SK-N-SH (cell line): ENCODE measurements around the gene RFX1. TPM values are rescaled to one million over a fixed set of nuclear protein-coding genes. Genes with fewer than 3 reads are reported as not detected.

Experiments
- CTCF ChIA-PET: fragments of 300-600, 350-600 bp; formaldehyde crosslinking; extraction: SDS; loops from one replicate; lab custom pipeline; 2021; lab: Yijun Ruan, JAX
- POLR2A ChIA-PET: fragments of 350-600 bp; sonication (Branson Sonifier 250); formaldehyde crosslinking; extraction: SDS; loops from one replicate; lab custom pipeline; 2020; ENCODE audit warnings: antibody characterized with exemption, inconsistent platforms; lab: Yijun Ruan, JAX
- DNase-seq: peaks from one replicate; pipeline ENCODE4 v3.0.0; 2012
- H2AFZ ChIP-seq: fragments of 200-600 bp; sonication (generic); 2 replicates; pipeline ENCODE4 v1.8.1; 2016; ENCODE audit warnings: antibody characterized with exemption, mild to moderate bottlenecking, low read depth
- H3F3A ChIP-seq: fragments of 200-600 bp; sonication (generic); replicated peaks from 2 replicates; pipeline ENCODE3; 2016; ENCODE audit warnings: antibody characterized with exemption, mild to moderate bottlenecking; ENCODE audit not compliant: insufficient read depth
- H3K27ac ChIP-seq, 2 experiments: fragments of 200-500 bp in 1 of 2; fragments of 200-600 bp in 1 of 2; sonication (Bioruptor generic) in 1 of 2; sonication (generic), shearing (Covaris generic) in 1 of 2; 2 replicates each; pipeline versions ENCODE4 v1.5.1 to v1.6.1; 2014 to 2016; ENCODE audit warnings: low read depth in 2 of 2, inconsistent platforms in 1 of 2, low read length in 1 of 2, mild to moderate bottlenecking in 1 of 2, mixed read lengths in 1 of 2
- H3K27me3 ChIP-seq: fragments of 200-600 bp; sonication (generic), shearing (Covaris generic); 2 replicates; pipeline ENCODE4 v1.6.1; 2016; ENCODE audit warnings: mixed run types; ENCODE audit not compliant: insufficient read depth
- H3K36me3 ChIP-seq, 2 experiments: fragments of 200-500 bp in 1 of 2; fragments of 200-600 bp in 1 of 2; sonication (Bioruptor generic) in 1 of 2; sonication (generic) in 1 of 2; replicated peaks in 1 of 2; 2 replicates each; pipeline versions ENCODE3 to v1.5.1; 2014 to 2016; ENCODE audit warnings: low read length in 1 of 2, mild to moderate bottlenecking in 1 of 2; ENCODE audit not compliant: insufficient read depth in 2 of 2, control insufficient read depth in 1 of 2
- H3K4me1 ChIP-seq, 2 experiments: fragments of 200-500 bp in 1 of 2; fragments of 200-600 bp in 1 of 2; sonication (Bioruptor generic) in 1 of 2; sonication (generic), shearing (Covaris generic) in 1 of 2; 2 replicates each; pipeline versions ENCODE4 v1.5.1 to v1.6.1; 2014 to 2016; ENCODE audit warnings: low read depth in 1 of 2, low read length in 1 of 2, mixed run types in 1 of 2; ENCODE audit not compliant: insufficient read depth in 2 of 2, control insufficient read depth in 1 of 2
- H3K4me2 ChIP-seq: fragments of 200-600 bp; sonication (generic), shearing (Covaris generic); 2 replicates; pipeline ENCODE4 v1.6.1; 2017; ENCODE audit warnings: mixed run types
- H3K4me3 ChIP-seq, 2 experiments: fragments of 200-500 bp in 1 of 2; fragments of 200-600 bp in 1 of 2; sonication (Bioruptor generic) in 1 of 2; sonication (generic), shearing (Covaris generic) in 1 of 2; 2 replicates each; pipeline versions ENCODE4 v1.5.1 to v1.8.1; 2014 to 2016; ENCODE audit warnings: low read depth in 2 of 2, inconsistent platforms in 1 of 2, low read length in 1 of 2, mild to moderate bottlenecking in 1 of 2, mixed read lengths in 1 of 2, moderate library complexity in 1 of 2
- H3K79me2 ChIP-seq: fragments of 200-600 bp; sonication (generic); 2 replicates; pipeline ENCODE4 v1.8.1; 2017; ENCODE audit warnings: mild to moderate bottlenecking; ENCODE audit not compliant: insufficient read depth
- H3K9ac ChIP-seq: fragments of 200-600 bp; sonication (generic); 2 replicates; pipeline ENCODE4 v1.6.1; 2017; ENCODE audit warnings: mixed run types
- H3K9me2 ChIP-seq: fragments of 200-600 bp; sonication (generic); 2 replicates; pipeline ENCODE4 v1.6.1; 2017; ENCODE audit warnings: mixed run types
- H3K9me3 ChIP-seq: fragments of 200-600 bp; sonication (generic); 2 replicates; pipeline ENCODE4 v1.6.1; 2017; ENCODE audit warnings: mixed run types, mild to moderate bottlenecking, moderate library complexity
- H4K20me1 ChIP-seq: fragments of 200-600 bp; sonication (generic); 2 replicates; pipeline ENCODE4 v1.6.1; 2017; ENCODE audit warnings: mild to moderate bottlenecking, mixed run types; ENCODE audit not compliant: insufficient read depth
- CTCF ChIP-seq: fragments of 200-600 bp; sonication (generic); IDR thresholded peaks from 2 replicates; pipeline ENCODE4 v1.6.1; 2017; ENCODE audit warnings: antibody characterized with exemption, mild to moderate bottlenecking, moderate library complexity
- ELF1 ChIP-seq: IDR thresholded peaks from 2 replicates; pipeline ENCODE4 v1.4.0; 2012
- IRF3 ChIP-seq: fragments of 150-350 bp; IDR thresholded peaks from 2 replicates; pipeline ENCODE4 v1.6.1; 2016; ENCODE audit warnings: mild to moderate bottlenecking, low read depth, low read length
- JUND ChIP-seq: IDR thresholded peaks from 2 replicates; pipeline ENCODE4 v1.4.0; 2012
- MAX ChIP-seq: IDR thresholded peaks from 2 replicates; pipeline ENCODE4 v1.4.0; 2012; ENCODE audit warnings: low read depth
- MXI1 ChIP-seq: IDR thresholded peaks from 2 replicates; pipeline ENCODE4 v1.6.1; 2012; ENCODE audit warnings: mild to moderate bottlenecking, low read depth, low read length, improper control_type of control experiment
- REST ChIP-seq: IDR thresholded peaks from 2 replicates; pipeline ENCODE4 v1.6.1; 2012; ENCODE audit warnings: mild to moderate bottlenecking, low read depth, low read length, moderate library complexity
- RFX5 ChIP-seq: IDR thresholded peaks from 2 replicates; pipeline ENCODE4 v1.6.1; 2012; ENCODE audit warnings: mild to moderate bottlenecking, improper control_type of control experiment, low read length
- SIN3A ChIP-seq: IDR thresholded peaks from 2 replicates; pipeline ENCODE4 v1.6.1; 2012; ENCODE audit warnings: low read depth, mild to moderate bottlenecking, low read length, moderate library complexity, borderline replicate concordance
- YY1 ChIP-seq: IDR thresholded peaks from 2 replicates; pipeline ENCODE4 v1.4.0; 2012; ENCODE audit warnings: low read depth, mild to moderate bottlenecking
- WGBS: methylation state at CpG from one replicate; pipeline ENCODE4 v1.1.6; 2017; ENCODE audit warnings: low lambda C conversion rate; 5-methylcytosine and 5-hydroxymethylcytosine counted together
- polyA plus RNA-seq, 3 experiments: library from polyadenylated mRNA; depleted of rRNA; stranded (reverse); fragments of >200 nt; gene quantifications; 2 replicates each; pipeline ENCODE4 v1.2.3, GENCODE V29; 2012

Gene RFX1
- polyA plus RNA-seq, 1 of the 3 experiments (the other 2 are of a cell fraction) = 1.5 TPM

DNA sequence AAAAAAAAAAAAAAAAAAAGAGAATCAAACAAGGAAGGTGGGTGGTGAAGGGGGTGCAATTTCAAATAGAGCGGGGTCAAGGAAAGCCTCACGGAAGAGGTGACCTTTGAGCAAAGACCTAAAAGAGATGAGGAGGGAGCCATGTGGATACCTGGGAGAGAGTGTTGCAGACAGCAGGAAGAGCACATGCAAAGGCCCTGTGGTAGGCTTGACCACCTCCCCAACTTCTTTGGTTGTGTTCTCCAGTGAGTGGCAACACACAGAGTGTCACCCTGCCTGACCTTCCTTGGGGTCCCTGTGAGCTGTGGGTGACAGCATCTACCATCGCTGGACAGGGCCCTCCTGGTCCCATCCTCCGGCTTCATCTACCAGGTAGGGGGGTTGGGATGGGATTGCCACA, 44.4 kb upstream of the RFX1 start:
- POLR2A ChIA-PET = interaction anchor here (0.7 kb wide), 1 partner anchor 27 kb away, joined by 6 read pairs; no protein-coding TSS in a partner anchor
- Histone ChIP-seq H3K27me3 (no peaks in the 10 kb centered on the region), H3K4me1 (no peaks in the 10 kb centered on the region), H3K9me2 (no peaks in the 10 kb centered on the region), H3K79me2 (no peaks in the 10 kb centered on the region), H2AFZ (no peak overlapping the region), H3K27ac (no peak overlapping the region), H3F3A (no peaks in the 10 kb centered on the region)
- no peak for DNase-seq
- TF ChIP-seq MXI1 = no peak
- no peak for TF ChIP-seq SIN3A
- no peak for TF ChIP-seq YY1
- no peak for TF ChIP-seq REST
- no peak for TF ChIP-seq IRF3
- no peak for TF ChIP-seq JUND
- TF ChIP-seq MAX = no peak
- TF ChIP-seq CTCF = no peak
- no peak for TF ChIP-seq ELF1
- TF ChIP-seq RFX5 = no peak
- TF ChIP-seq, all 33 proteins: peak for 0
- Histone ChIP-seq H3K4me2 (no peak overlapping the region), H3K9ac (no peak overlapping the region), H3K9me3 (no peaks in the 10 kb centered on the region), H3K36me3 (no peaks in the 10 kb centered on the region), H3K4me3 (no peak overlapping the region), H4K20me1 (no peaks in the 10 kb centered on the region)
- 96% methylated on average over 4 of the region's 4 CpGs for WGBS
- CTCF ChIA-PET = interaction anchor here (1.2 to 4.5 kb wide), 4 partner anchors 9 to 25 kb away, joined by 4 to 34 read pairs (median 4); no protein-coding TSS in a partner anchor
